Activated T-cell treated with anti-CD3 and anti-CD28 coated beads, Interleukin-2, amount 50 U/mL, for 1 hour (primary cell): ENCODE measurements around the gene SSBP3.
"Not testable (repeated sequence)": the region's sequence is repeated elsewhere in the genome, so short reads cannot be mapped to it uniquely, and the experiment has no call there.

ENCODE experiments used
- DNase-seq: peaks from one replicate; pipeline ENCODE4 v3.0.0-alpha.2; 2020

The SSBP3 gene

GRCh38 chr1:54239035-54239383, 167.2 kb downstream of the SSBP3 start:
- DNase-seq: no peak

- no peak for DNase-seq
Observed at GRCh38 chr1:54238353-54239034, 167.7 kb downstream of the SSBP3 start.

- no peak for DNase-seq
Observed at GRCh38 chr1:54237586-54237985, 168.6 kb downstream of the SSBP3 start.

- no peak for DNase-seq
Observed at GRCh38 chr1:54234284-54234683, 171.9 kb downstream of the SSBP3 start.

- DNase-seq: not testable (repeated sequence)
Observed at GRCh38 chr1:54233196-54233595, 173.0 kb downstream of the SSBP3 start.

GRCh38 chr1:54230507-54231339, 175.5 kb downstream of the SSBP3 start:
- no peak for DNase-seq

GRCh38 chr1:54229281-54229891, 176.8 kb downstream of the SSBP3 start:
- DNase-seq: no peak

GRCh38 chr1:54228638-54229079, 177.5 kb downstream of the SSBP3 start:
- no peak for DNase-seq

GRCh38 chr1:54227891-54228310, 178.3 kb downstream of the SSBP3 start:
- DNase-seq: no peak

GRCh38 chr1:54227091-54227602, 179.0 kb downstream of the SSBP3 start:
- DNase-seq: no peak

GRCh38 chr1:54225986-54226559, 180.1 kb downstream of the SSBP3 start:
- DNase-seq: no peak

GRCh38 chr1:54225378-54225777, 180.8 kb downstream of the SSBP3 start:
- no peak for DNase-seq

- no peak for DNase-seq
Observed at GRCh38 chr1:54224233-54224632, 182.0 kb downstream of the SSBP3 start.

GRCh38 chr1:54223441-54224202, 182.6 kb downstream of the SSBP3 start:
- no peak for DNase-seq

GRCh38 chr1:54222711-54223110, 183.5 kb downstream of the SSBP3 start:
- no peak for DNase-seq

- no peak for DNase-seq
Observed at GRCh38 chr1:54221867-54222484, 184.2 kb downstream of the SSBP3 start.

- DNase-seq: no peak
Observed at GRCh38 chr1:54221113-54221834, 184.9 kb downstream of the SSBP3 start.

GRCh38 chr1:54220004-54220811, 186.0 kb downstream of the SSBP3 start:
- DNase-seq: no peak

- DNase-seq: no peak
Observed at GRCh38 chr1:54219688-54220003, 186.5 kb downstream of the SSBP3 start.

GRCh38 chr1:54218883-54219687, 187.1 kb downstream of the SSBP3 start:
- DNase-seq: no peak
